H9 (cell line): Measurements from ENCODE around the gene VAV3. TPM values are rescaled to one million over a fixed set of nuclear protein-coding genes. Genes with fewer than 3 reads are reported as not detected.

Experiments
- DNase-seq: peaks from one replicate; pipeline ENCODE4 v3.0.0-alpha.2; 2017
- H2AFZ ChIP-seq: one replicate; pipeline ENCODE4 v1.6.1; 2013; ENCODE audit warnings: mild to moderate bottlenecking, low read length, control low read depth, moderate library complexity
- H2AK5ac ChIP-seq: 2 replicates; pipeline ENCODE4 v1.6.1; 2013; ENCODE audit warnings: low read length, control low read depth, mixed read lengths; ENCODE audit not compliant: insufficient read length
- H2BK120ac ChIP-seq: one replicate; pipeline ENCODE4 v1.6.1; 2013; ENCODE audit warnings: low read depth, mild to moderate bottlenecking, low read length, control low read depth, inconsistent platforms; ENCODE audit not compliant: poor library complexity, severe bottlenecking
- H2BK12ac ChIP-seq: 2 replicates; pipeline ENCODE4 v1.6.1; 2013; ENCODE audit warnings: low read length, control low read depth, mixed read lengths, low read depth; ENCODE audit not compliant: insufficient read length
- H2BK15ac ChIP-seq: 2 replicates; pipeline ENCODE4 v1.6.1; 2013; ENCODE audit warnings: low read depth, low read length, control low read depth
- H2BK20ac ChIP-seq: one replicate; pipeline ENCODE4 v1.6.1; 2013; ENCODE audit warnings: low read depth, mild to moderate bottlenecking, low read length, control low read depth, inconsistent platforms; ENCODE audit not compliant: poor library complexity, severe bottlenecking
- H2BK5ac ChIP-seq: 2 replicates; pipeline ENCODE4 v1.6.1; 2013; ENCODE audit warnings: low read length, control low read depth, mixed read lengths; ENCODE audit not compliant: insufficient read length
- H3K14ac ChIP-seq: 2 replicates; pipeline ENCODE4 v1.6.1; 2013; ENCODE audit warnings: low read length, control low read depth; ENCODE audit not compliant: insufficient read depth
- H3K18ac ChIP-seq: 2 replicates; pipeline ENCODE4 v1.6.1; 2013; ENCODE audit warnings: low read depth, mild to moderate bottlenecking, mixed read lengths, low read length, control low read depth; ENCODE audit not compliant: insufficient read length
- H3K23ac ChIP-seq: 2 replicates; pipeline ENCODE4 v1.6.1; 2013; ENCODE audit warnings: low read length, control low read depth, mixed read lengths, low read depth; ENCODE audit not compliant: insufficient read length
- H3K23me2 ChIP-seq: 2 replicates; pipeline ENCODE4 v1.6.1; 2013; ENCODE audit warnings: low read depth, mild to moderate bottlenecking, mixed read lengths, low read length, control low read depth; ENCODE audit not compliant: insufficient read length, poor library complexity, severe bottlenecking
- H3K27ac ChIP-seq: 2 replicates; pipeline ENCODE4 v1.5.1; 2013; ENCODE audit warnings: low read length, control low read depth, mixed read lengths, low read depth; ENCODE audit not compliant: insufficient read length
- H3K27me3 ChIP-seq: 2 replicates; pipeline ENCODE4 v1.6.1; 2013; ENCODE audit warnings: low read length, control low read depth, inconsistent platforms; ENCODE audit not compliant: insufficient read depth
- H3K4ac ChIP-seq: 2 replicates; pipeline ENCODE4 v1.6.1; 2013; ENCODE audit warnings: low read depth, mild to moderate bottlenecking, control low read depth, inconsistent platforms, low read length, moderate library complexity
- H3K4me1 ChIP-seq: 2 replicates; pipeline ENCODE4 v1.6.1; 2013; ENCODE audit warnings: low read length, control low read depth, inconsistent platforms; ENCODE audit not compliant: insufficient read depth
- H3K4me2 ChIP-seq: 2 replicates; pipeline ENCODE4 v1.6.1; 2013; ENCODE audit warnings: low read length, control low read depth, mixed read lengths; ENCODE audit not compliant: insufficient read length, insufficient read depth
- H3K56ac ChIP-seq: 2 replicates; pipeline ENCODE4 v1.6.1; 2013; ENCODE audit warnings: low read depth, mild to moderate bottlenecking, mixed read lengths, low read length, control low read depth; ENCODE audit not compliant: insufficient read length
- H3K79me1 ChIP-seq: 2 replicates; pipeline ENCODE4 v1.6.1; 2013; ENCODE audit warnings: low read depth, mild to moderate bottlenecking, moderate library complexity, low read length, control low read depth, inconsistent platforms; ENCODE audit not compliant: insufficient read depth, poor library complexity, severe bottlenecking
- H3K79me2 ChIP-seq: 2 replicates; pipeline ENCODE4 v1.6.1; 2013; ENCODE audit warnings: low read length, control low read depth, inconsistent platforms; ENCODE audit not compliant: insufficient read depth
- H3K9ac ChIP-seq: 2 replicates; pipeline ENCODE4 v1.6.1; 2013; ENCODE audit warnings: low read length, control low read depth, mixed read lengths; ENCODE audit not compliant: insufficient read length; ENCODE audit errors: extremely low read depth
- H3K9me3 ChIP-seq: one replicate; pipeline ENCODE4 v1.6.1; 2013; ENCODE audit warnings: low read depth, low read length, inconsistent platforms; ENCODE audit not compliant: control insufficient read depth
- H3T11ph ChIP-seq: one replicate; pipeline ENCODE4 v1.6.1; 2013; ENCODE audit warnings: mild to moderate bottlenecking, low read length, control low read depth, inconsistent platforms
- H4K20me1 ChIP-seq: one replicate; pipeline ENCODE4 v1.6.1; 2013; ENCODE audit not compliant: control insufficient read depth, insufficient read length, insufficient read depth
- H4K5ac ChIP-seq: 2 replicates; pipeline ENCODE4 v1.6.1; 2013; ENCODE audit warnings: low read depth, mild to moderate bottlenecking, mixed read lengths, low read length, control low read depth; ENCODE audit not compliant: insufficient read length
- H4K8ac ChIP-seq: replicated peaks from 2 replicates; pipeline ENCODE4 v1.6.1; 2013; ENCODE audit warnings: low read length, control low read depth, mixed read lengths, low read depth; ENCODE audit not compliant: insufficient read length
- H4K91ac ChIP-seq: 2 replicates; pipeline ENCODE4 v1.6.1; 2013; ENCODE audit warnings: low read depth, mild to moderate bottlenecking, moderate library complexity, mixed read lengths, low read length, control low read depth; ENCODE audit not compliant: insufficient read length
- H3K27ac Mint-ChIP-seq, 3 experiments: 2 replicates in 2 of 3; 3 replicates in 1 of 3; pipeline ENCODE4 v1.8.0; 2020 to 2021; ENCODE audit warnings: mixed read lengths in 3 of 3, mild to moderate bottlenecking in 1 of 3, moderate library complexity in 1 of 3
- H3K27me3 Mint-ChIP-seq: 2 replicates; pipeline ENCODE4 v1.8.0; 2021; ENCODE audit warnings: low read depth, mild to moderate bottlenecking, moderate library complexity, mixed read lengths
- H3K36me3 Mint-ChIP-seq, 3 experiments: 2 replicates in 2 of 3; 3 replicates in 1 of 3; pipeline ENCODE4 v1.8.0; 2020 to 2021; ENCODE audit warnings: low read depth in 3 of 3, mixed read lengths in 3 of 3; ENCODE audit not compliant: insufficient read depth in 1 of 3
- H3K4me1 Mint-ChIP-seq, 2 experiments: 2 replicates each; pipeline ENCODE4 v1.8.0; 2020; ENCODE audit warnings: mixed read lengths in 2 of 2
- H3K4me3 Mint-ChIP-seq, 2 experiments: 2 replicates in 1 of 2; 3 replicates in 1 of 2; pipeline ENCODE4 v1.8.0; 2020 to 2021; ENCODE audit warnings: mild to moderate bottlenecking in 2 of 2, mixed read lengths in 2 of 2, moderate library complexity in 1 of 2
- H3K9me3 Mint-ChIP-seq, 2 experiments: 2 replicates in 1 of 2; 3 replicates in 1 of 2; pipeline ENCODE4 v1.8.0; 2020; ENCODE audit warnings: mild to moderate bottlenecking in 2 of 2, mixed read lengths in 2 of 2, moderate library complexity in 1 of 2
- CTCF ChIP-seq: fragments of 200-600 bp; sonication (generic); conservative IDR thresholded peaks from 3 replicates; pipeline ENCODE4 v1.8.0; 2021; ENCODE audit warnings: antibody characterized with exemption, mild to moderate bottlenecking
- WGBS: extraction: QIAGEN DNeasy Blood & Tissue Kit; methylation state at CpG from one replicate; pipeline ENCODE4 v1.1.7; 2013; ENCODE audit warnings: missing lambda C conversion rate, low lambda C conversion rate, mixed read lengths; ENCODE audit not compliant: insufficient read length; ENCODE audit errors: extremely low coverage; 5-methylcytosine and 5-hydroxymethylcytosine counted together
- total RNA-seq: library from RNA; stranded (reverse); gene quantifications from 2 replicates; pipeline ENCODE4 v1.2.1, GENCODE V29; 2021

VAV3 gene
- total RNA-seq, 1 experiment from 2014 or later = 5.1 TPM

DNA sequence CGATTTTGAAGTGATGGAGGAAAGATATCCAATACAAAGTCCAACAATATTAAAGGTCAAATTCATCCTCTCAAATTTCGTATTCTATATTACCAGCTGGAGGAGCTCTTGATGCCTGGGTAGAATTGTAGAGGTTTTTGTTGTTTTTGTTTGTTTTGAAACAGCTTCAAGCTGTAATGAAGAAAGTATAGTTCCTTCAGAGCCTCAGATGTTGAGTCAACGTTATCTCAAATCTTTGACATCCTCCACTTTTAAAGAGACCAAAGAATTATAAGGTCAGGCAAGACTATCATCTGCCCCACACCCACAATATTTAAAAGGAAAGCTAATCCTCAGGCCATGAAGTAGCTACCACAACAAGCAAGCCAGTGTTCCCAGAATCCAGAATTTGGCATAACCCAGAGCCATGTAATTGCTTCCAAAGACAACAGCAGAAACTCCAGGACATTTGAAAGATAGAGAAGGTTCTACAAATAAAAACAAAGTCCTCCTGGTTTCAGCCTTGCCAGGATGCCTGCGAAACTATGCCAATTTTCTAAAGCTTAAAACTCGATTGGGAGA lies 24.9 kb downstream of the VAV3 start:
- no peak overlapping the region for H3K4ac ChIP-seq
- WGBS = no CpG with 5 or more reads among the region's 5 CpGs
- H3T11ph ChIP-seq = no peak overlapping the region
- H3K4me1 Mint-ChIP-seq = peaks cover 25 to 26% of the 10 kb centered on the region in 2 experiments
- H2AFZ ChIP-seq = no peak overlapping the region
- H3K27me3 Mint-ChIP-seq = no peaks in the 10 kb centered on the region
- no peak overlapping the region for H3K9ac ChIP-seq
- H3K79me2 ChIP-seq = 0 out of 2 replicates have a peak, but pooled peaks cover 2% of the 10 kb centered on the region
- no peak overlapping the region for H3K14ac ChIP-seq
- H2BK5ac ChIP-seq = no peak overlapping the region
- H3K9me3 Mint-ChIP-seq = no peaks in the 10 kb centered on the region
- H3K9me3 ChIP-seq = no peaks in the 10 kb centered on the region
- H2AK5ac ChIP-seq = no peak overlapping the region
- H3K27me3 ChIP-seq = no peaks in the 10 kb centered on the region
- no peaks in the 10 kb centered on the region for H4K20me1 ChIP-seq
- H4K5ac ChIP-seq = no peak overlapping the region
- peaks cover 7% of the 10 kb centered on the region; the same call in 1 of the 2 replicates for H3K4me1 ChIP-seq
- no peak overlapping the region for H3K18ac ChIP-seq
- no peaks in the 10 kb centered on the region for H3K79me1 ChIP-seq
- no peak overlapping the region for H3K4me2 ChIP-seq
- no peak overlapping the region for H3K27ac ChIP-seq
- TF ChIP-seq CTCF = no peak
- no peak overlapping the region for H2BK20ac ChIP-seq
- H2BK15ac ChIP-seq = no peak overlapping the region
- H3K56ac ChIP-seq = no peak overlapping the region
- no peak overlapping the region for H3K23ac ChIP-seq
- no peak overlapping the region for H4K8ac ChIP-seq
- H4K91ac ChIP-seq = no peak overlapping the region
- DNase-seq = no peak
- H3K36me3 Mint-ChIP-seq = no peaks in the 10 kb centered on the region; a peak in 1 of 7 replicates
- H2BK12ac ChIP-seq = no peak overlapping the region
- H2BK120ac ChIP-seq = no peak overlapping the region
- H3K23me2 ChIP-seq = no peaks in the 10 kb centered on the region
- no peak overlapping the region for H3K27ac Mint-ChIP-seq
- H3K4me3 Mint-ChIP-seq = no peak overlapping the region
